Upper lobe of left lung (tissue), 4 donors: ENCODE data around the gene GFI1B.

Experiments
- POLR2A ChIP-seq, 4 donors: fragments of 450-650 bp; IDR thresholded peaks; one replicate each; pipeline ENCODE4 v1.5.1; 2016 to 2017; ENCODE audit warnings: antibody characterized with exemption in 4 of 4, mild to moderate bottlenecking in 2 of 4
- POLR2AphosphoS5 ChIP-seq, 2 donors: sonication (generic); formaldehyde crosslinking; IDR thresholded peaks; one replicate each; pipeline ENCODE4 v1.5.1; 2017; ENCODE audit warnings: antibody characterized with exemption in 2 of 2
- TF ChIP-seq, protein P1 (sequence below), 6 experiments: fragments of 450-650 bp in 4 of 6; fragments of 200-600 bp in 2 of 6; sonication (generic) in 2 of 6; IDR thresholded peaks; one replicate each; pipeline ENCODE4 v1.5.1; 2016 to 2019; ENCODE audit warnings: antibody characterized with exemption in 6 of 6

DNA sequence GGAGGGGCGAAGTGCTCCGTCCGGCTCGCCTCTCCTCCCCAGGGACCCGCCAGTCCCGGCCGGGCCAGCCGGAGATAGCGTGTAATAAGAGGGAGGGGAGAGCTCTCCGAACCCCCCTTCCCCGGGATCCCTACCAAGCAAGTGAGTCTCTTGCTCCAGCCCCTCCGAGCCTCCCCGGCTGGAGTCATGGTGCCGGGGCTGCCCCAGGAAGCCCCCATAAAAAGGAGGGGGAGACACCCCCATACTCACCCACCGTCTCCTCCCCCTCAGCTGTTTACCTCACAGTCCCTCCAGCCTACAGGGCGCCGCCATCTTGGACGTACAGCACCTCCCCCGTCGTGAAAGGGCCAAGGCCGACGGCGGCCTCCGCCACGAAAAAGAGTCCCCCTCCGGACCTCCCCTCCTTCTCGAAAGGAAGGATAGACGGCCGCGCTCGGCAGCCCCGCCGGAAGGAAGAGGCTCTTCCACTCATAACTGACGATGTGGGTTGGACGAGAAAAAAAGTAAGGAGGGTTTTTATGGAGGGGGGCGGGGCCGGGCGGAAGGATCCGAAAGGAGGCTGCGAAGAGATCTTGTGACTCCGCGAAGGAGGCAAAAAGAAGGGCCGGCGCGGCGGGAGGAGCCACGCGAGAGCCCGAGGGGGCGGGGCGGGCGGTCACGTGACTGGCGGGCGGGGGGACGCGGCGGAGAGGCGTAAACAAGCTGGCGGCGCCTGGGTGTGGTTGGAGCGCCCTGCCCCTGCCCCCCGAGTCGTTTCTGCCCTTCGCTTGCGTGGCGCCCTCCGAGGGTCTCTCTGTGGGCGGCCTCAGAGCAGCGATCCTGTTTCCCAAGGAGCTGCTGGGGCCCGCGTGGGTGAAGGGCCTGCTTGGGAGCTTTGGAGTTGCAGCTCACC, 34.0 kb upstream of the GFI1B start, which contains the start of gene TSC1:
- TF ChIP-seq, protein P1, sequence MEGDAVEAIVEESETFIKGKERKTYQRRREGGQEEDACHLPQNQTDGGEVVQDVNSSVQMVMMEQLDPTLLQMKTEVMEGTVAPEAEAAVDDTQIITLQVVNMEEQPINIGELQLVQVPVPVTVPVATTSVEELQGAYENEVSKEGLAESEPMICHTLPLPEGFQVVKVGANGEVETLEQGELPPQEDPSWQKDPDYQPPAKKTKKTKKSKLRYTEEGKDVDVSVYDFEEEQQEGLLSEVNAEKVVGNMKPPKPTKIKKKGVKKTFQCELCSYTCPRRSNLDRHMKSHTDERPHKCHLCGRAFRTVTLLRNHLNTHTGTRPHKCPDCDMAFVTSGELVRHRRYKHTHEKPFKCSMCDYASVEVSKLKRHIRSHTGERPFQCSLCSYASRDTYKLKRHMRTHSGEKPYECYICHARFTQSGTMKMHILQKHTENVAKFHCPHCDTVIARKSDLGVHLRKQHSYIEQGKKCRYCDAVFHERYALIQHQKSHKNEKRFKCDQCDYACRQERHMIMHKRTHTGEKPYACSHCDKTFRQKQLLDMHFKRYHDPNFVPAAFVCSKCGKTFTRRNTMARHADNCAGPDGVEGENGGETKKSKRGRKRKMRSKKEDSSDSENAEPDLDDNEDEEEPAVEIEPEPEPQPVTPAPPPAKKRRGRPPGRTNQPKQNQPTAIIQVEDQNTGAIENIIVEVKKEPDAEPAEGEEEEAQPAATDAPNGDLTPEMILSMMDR (IDR thresholded peaks at IDR 0.05) = peak in 3 of 6 experiments; percentile 11 to 30 (median 19)
- TF ChIP-seq POLR2A (IDR thresholded peaks at IDR 0.05) (peak in 3 of 4 donors; percentile 37 to 83 (median 44)), POLR2AphosphoS5 (IDR thresholded peaks at IDR 0.05) (peak; percentile 52 to 57)
